Lower lobe of right lung (tissue), 2 donors: ENCODE results near the gene ELAVL1. TPM values are rescaled to one million over a fixed set of nuclear protein-coding genes. Genes with fewer than 3 reads are reported as not detected.
A peak's percentile ranks its signal among the peaks of the same experiment; 100 is the strongest.

Source experiments
- ATAC-seq, 2 donors: fragments of 200-7000 bp; cut with Tn5 transposase; one replicate each; pipeline ENCODE4 v1.9.1; 2020 to 2022; ENCODE audit warnings: mild to moderate bottlenecking in 2 of 2, moderate library complexity in 2 of 2
- DNase-seq: peaks from one replicate; pipeline ENCODE4 v3.0.0-alpha.2; 2020
- H3K27ac ChIP-seq: fragments of 200-600 bp; one replicate; pipeline ENCODE4 v1.8.0; 2022
- H3K27me3 ChIP-seq: fragments of 200-600 bp; one replicate; pipeline ENCODE4 v1.8.0; 2022; ENCODE audit warnings: low read depth
- H3K36me3 ChIP-seq: fragments of 200-600 bp; one replicate; pipeline ENCODE4 v1.8.0; 2022; ENCODE audit warnings: mild to moderate bottlenecking
- H3K4me1 ChIP-seq: fragments of 200-600 bp; one replicate; pipeline ENCODE4 v1.8.0; 2022
- H3K4me3 ChIP-seq: fragments of 200-600 bp; one replicate; pipeline ENCODE4 v1.8.0; 2022; ENCODE audit warnings: mild to moderate bottlenecking
- H3K9me3 ChIP-seq: fragments of 200-600 bp; one replicate; pipeline ENCODE4 v1.8.0; 2022
- intact Hi-C: fragments of 100-400 bp; cut with DNase I; formaldehyde crosslinking; loops from one replicate; pipeline ENCODE4 v1.11.0; 2022
- total RNA-seq: library from RNA; stranded (reverse); fragmentation: NEBNext Ultra II Directional; extraction: Animal tissue kit (Norgen Biotek cat#: 25700); gene quantifications from one replicate; pipeline ENCODE4 v1.2.1, GENCODE V29; 2021
- TF ChIP-seq, protein P1 (sequence below): fragments of 200-600 bp; IDR thresholded peaks from one replicate; pipeline ENCODE4 v1.8.0; 2022; ENCODE audit warnings: antibody characterized with exemption, mild to moderate bottlenecking
- donor health status: DM: no; HTN: yes; CAD: no; lungs with severe emphysema.

The ELAVL1 gene
- total RNA-seq, 1 donor from 2014 or later: 66.3 TPM

DNA sequence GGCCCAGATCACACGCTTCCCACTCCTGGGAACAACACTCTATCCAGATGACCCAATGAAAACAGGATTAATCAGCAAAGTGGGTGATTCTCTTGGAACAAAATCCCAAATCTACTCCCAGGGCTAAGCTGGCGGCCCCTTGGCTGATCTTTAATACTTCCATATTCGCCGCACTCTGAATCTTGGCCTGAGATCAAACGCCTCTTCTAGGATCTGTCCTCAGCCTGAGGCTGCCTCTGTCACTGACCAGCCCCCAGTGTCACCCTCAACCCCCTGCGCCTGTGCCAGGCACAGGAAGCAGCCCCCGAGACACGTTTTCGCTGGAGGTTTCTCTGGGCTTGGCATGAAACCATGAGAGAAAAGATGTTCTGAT, 77.1 kb downstream of the ELAVL1 start:
- intact Hi-C loops: no loop called here
- TF ChIP-seq, protein P1, sequence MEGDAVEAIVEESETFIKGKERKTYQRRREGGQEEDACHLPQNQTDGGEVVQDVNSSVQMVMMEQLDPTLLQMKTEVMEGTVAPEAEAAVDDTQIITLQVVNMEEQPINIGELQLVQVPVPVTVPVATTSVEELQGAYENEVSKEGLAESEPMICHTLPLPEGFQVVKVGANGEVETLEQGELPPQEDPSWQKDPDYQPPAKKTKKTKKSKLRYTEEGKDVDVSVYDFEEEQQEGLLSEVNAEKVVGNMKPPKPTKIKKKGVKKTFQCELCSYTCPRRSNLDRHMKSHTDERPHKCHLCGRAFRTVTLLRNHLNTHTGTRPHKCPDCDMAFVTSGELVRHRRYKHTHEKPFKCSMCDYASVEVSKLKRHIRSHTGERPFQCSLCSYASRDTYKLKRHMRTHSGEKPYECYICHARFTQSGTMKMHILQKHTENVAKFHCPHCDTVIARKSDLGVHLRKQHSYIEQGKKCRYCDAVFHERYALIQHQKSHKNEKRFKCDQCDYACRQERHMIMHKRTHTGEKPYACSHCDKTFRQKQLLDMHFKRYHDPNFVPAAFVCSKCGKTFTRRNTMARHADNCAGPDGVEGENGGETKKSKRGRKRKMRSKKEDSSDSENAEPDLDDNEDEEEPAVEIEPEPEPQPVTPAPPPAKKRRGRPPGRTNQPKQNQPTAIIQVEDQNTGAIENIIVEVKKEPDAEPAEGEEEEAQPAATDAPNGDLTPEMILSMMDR: no peak
- Histone ChIP-seq H3K4me3 (no peak overlapping the region), H3K4me1 (peaks cover 25% of the 10 kb centered on the region), H3K9me3 (no peaks in the 10 kb centered on the region), H3K27ac (peak overlapping the region; percentile 49), H3K27me3 (no peaks in the 10 kb centered on the region), H3K36me3 (peaks cover 31% of the 10 kb centered on the region)
- ATAC-seq: no peak
- no peak for DNase-seq

- intact Hi-C loops: no loop called here
Measured at GRCh38 chr19:7927605-7928333, 77.7 kb downstream of the ELAVL1 start.

DNA sequence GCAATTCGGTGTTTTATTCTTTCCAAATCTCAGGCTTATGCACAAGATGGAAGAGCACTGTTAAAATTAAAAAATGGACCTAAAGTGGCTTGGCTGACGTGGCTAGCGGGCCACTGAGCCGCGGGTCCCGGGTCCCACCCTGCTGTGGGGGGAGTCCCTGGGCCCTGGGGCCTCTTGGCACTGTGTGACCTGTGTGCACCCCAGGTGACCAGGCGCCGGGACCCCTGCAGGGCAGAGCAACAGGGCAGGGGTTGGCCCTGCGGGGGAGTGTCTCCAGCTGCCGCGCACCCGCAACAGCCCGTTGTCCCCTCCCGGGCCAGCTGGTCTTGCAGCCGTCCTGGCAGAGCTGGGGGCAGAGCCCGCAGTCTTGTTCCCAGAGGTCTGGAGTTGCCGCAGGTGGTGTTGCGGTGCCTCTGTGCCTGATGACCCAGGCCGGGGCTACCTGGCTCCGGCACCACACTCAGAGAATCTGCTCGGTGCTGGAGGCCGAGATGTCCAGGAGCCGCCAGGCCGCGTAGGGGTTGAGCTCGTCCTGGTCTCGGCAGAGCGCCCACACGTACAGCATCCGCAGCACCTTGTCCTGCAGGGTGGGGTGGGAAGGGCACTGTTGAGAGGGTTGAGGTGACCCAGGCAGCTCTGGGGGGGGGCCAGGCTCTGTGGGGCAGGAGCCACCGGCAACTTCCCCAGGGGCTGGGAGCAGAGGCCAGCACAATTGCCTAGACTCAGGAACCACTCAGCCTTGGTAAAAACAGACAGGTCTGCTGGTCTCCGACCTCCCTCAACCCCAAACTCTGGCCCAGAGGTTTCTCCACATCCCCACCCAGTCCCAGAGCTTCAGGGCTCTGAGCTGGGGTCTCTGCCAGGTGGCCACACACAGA, 78.5 kb downstream of the ELAVL1 start:
- DNase-seq (peak; percentile 50), ATAC-seq (peak in 1 of 2 donors; percentile 6)
- Histone ChIP-seq H3K36me3 (peaks cover 29% of the 10 kb centered on the region), H3K27me3 (no peaks in the 10 kb centered on the region), H3K4me3 (peak overlapping the region; percentile 50), H3K4me1 (peaks cover 29% of the 10 kb centered on the region), H3K9me3 (no peaks in the 10 kb centered on the region), H3K27ac (no peak overlapping the region)
- TF ChIP-seq, protein P1: no peak
- intact Hi-C loops: no loop called here

More at GRCh38 chr19:7927605-7928333, 77.7 kb downstream of the ELAVL1 start:
- peaks cover 29% of the 10 kb centered on the region for H3K36me3 ChIP-seq
- peak; percentile 47 for DNase-seq
- ATAC-seq: no peak
- no peak overlapping the region for H3K4me3 ChIP-seq
- H3K27me3 ChIP-seq: no peaks in the 10 kb centered on the region
- H3K9me3 ChIP-seq: no peaks in the 10 kb centered on the region
- peaks cover 25% of the 10 kb centered on the region for H3K4me1 ChIP-seq
- H3K27ac ChIP-seq: peak overlapping the region; percentile 49
- TF ChIP-seq, protein P1: no peak

- TF ChIP-seq, protein P1: no peak
- Histone ChIP-seq H3K9me3 (no peaks in the 10 kb centered on the region), H3K4me3 (peak within 1 kb of the TSS; percentile 51), H3K27me3 (no peaks in the 10 kb centered on the region), H3K4me1 (peaks cover 37% of the 10 kb centered on the region), H3K36me3 (peaks cover 25% of the 10 kb centered on the region), H3K27ac (peak within 1 kb of the TSS; percentile 41)
- ATAC-seq (peak; percentile 63 to 67), DNase-seq (peak; percentile 74)
- intact Hi-C loops: no loop called here
Measured at GRCh38 chr19:7926021-7926726, 79.3 kb downstream of the ELAVL1 start, which contains the start of gene CTXN1. TSS of gene CTXN1 (minus strand) at chr19:7926135. CDS start at chr19:7925538, 597 bp downstream.

GRCh38 chr19:7925171-7925851, 80.1 kb downstream of the ELAVL1 start:
- ATAC-seq (no peak), DNase-seq (peak; percentile 80)
- H3K27ac ChIP-seq: no peak overlapping the region
- H3K4me3 ChIP-seq: peak overlapping the region; percentile 51
- H3K9me3 ChIP-seq: no peaks in the 10 kb centered on the region
- TF ChIP-seq, protein P1: peak; percentile 83
- peaks cover 16% of the 10 kb centered on the region for H3K36me3 ChIP-seq
- no peaks in the 10 kb centered on the region for H3K27me3 ChIP-seq
- intact Hi-C loops: no loop called here
- peaks cover 40% of the 10 kb centered on the region for H3K4me1 ChIP-seq
